Testis (tissue), 2 donors: Measurements from ENCODE around the gene C10orf67.

Experiments used
- CTCF ChIP-seq, 3 experiments: fragments of 450-650 bp in 2 of 3; fragments of 200-600 bp in 1 of 3; sonication (generic) in 1 of 3; IDR thresholded peaks; one replicate each; pipeline ENCODE4 v1.5.1; 2016 to 2019; ENCODE audit warnings: antibody characterized with exemption in 3 of 3, mild to moderate bottlenecking in 2 of 3, moderate library complexity in 1 of 3
- POLR2A ChIP-seq: fragments of 450-650 bp; IDR thresholded peaks from one replicate; pipeline ENCODE4 v1.6.1; 2017; ENCODE audit warnings: antibody characterized with exemption, mild to moderate bottlenecking, moderate library complexity

- TF ChIP-seq POLR2A, result no peak
- TF ChIP-seq CTCF (IDR thresholded peaks at IDR 0.05), result no peak
These were observed 138.5 kb downstream of the C10orf67 start for GRCh38 chr10:23205972-23206642.
